Stomach (tissue), 9 donors: ENCODE data around the gene ENOX1. TPM values are rescaled to one million over a fixed set of nuclear protein-coding genes. Genes with fewer than 3 reads are reported as not detected.
A peak's percentile ranks its signal among the peaks of the same experiment; 100 is the strongest.

Experiments used
- DNase-seq, 2 donors: peaks; one replicate each; pipeline versions ENCODE4 v3.0.0 to v3.0.0-alpha.2; 2013 to 2019
- H3K27ac ChIP-seq, 5 donors: fragments of 200-600 bp in 4 of 5; sonication (generic) in 4 of 5; one replicate each; pipeline ENCODE4 v1.5.1; 2013 to 2019; ENCODE audit warnings: mild to moderate bottlenecking in 1 of 5, moderate library complexity in 1 of 5
- H3K27me3 ChIP-seq, 3 donors: fragments of 200-600 bp; sonication (generic); one replicate each; pipeline ENCODE4 v1.5.1; 2017 to 2019; ENCODE audit warnings: mixed run types in 1 of 3
- H3K36me3 ChIP-seq, 4 donors: fragments of 200-600 bp; sonication (generic); 1 replicate in 3 of 4; 2 replicates in 1 of 4; pipeline ENCODE4 v1.5.1; 2016 to 2019
- H3K4me1 ChIP-seq, 4 donors: fragments of 200-600 bp; sonication (generic); one replicate each; pipeline ENCODE4 v1.5.1; 2016 to 2019
- H3K4me3 ChIP-seq, 4 donors: fragments of 200-600 bp; sonication (generic) in 3 of 4; one replicate each; pipeline ENCODE4 v1.5.1; 2016 to 2019; ENCODE audit warnings: mild to moderate bottlenecking in 1 of 4
- H3K9me3 ChIP-seq, 4 donors: fragments of 200-600 bp; sonication (generic); one replicate each; pipeline ENCODE4 v1.5.1; 2016 to 2019
- CTCF ChIP-seq, 7 experiments: fragments of 450-650 bp in 4 of 7; fragments of 200-600 bp in 3 of 7; sonication (generic) in 3 of 7; IDR thresholded peaks; one replicate each; pipeline ENCODE4 v1.5.1; 2016 to 2019; ENCODE audit warnings: antibody characterized with exemption in 7 of 7, control low read depth in 2 of 7, mild to moderate bottlenecking in 1 of 7
- EP300 ChIP-seq: sonication (generic); formaldehyde crosslinking; IDR thresholded peaks from one replicate; pipeline ENCODE4 v1.6.1; 2017; ENCODE audit warnings: antibody characterized with exemption
- POLR2A ChIP-seq, 4 donors: fragments of 450-650 bp; IDR thresholded peaks; one replicate each; pipeline ENCODE4 v1.6.1; 2016; ENCODE audit warnings: antibody characterized with exemption in 4 of 4, control low read depth in 2 of 4, mild to moderate bottlenecking in 1 of 4, moderate library complexity in 1 of 4
- POLR2AphosphoS5 ChIP-seq, 3 donors: sonication (generic); formaldehyde crosslinking; IDR thresholded peaks; one replicate each; pipeline ENCODE4 v1.6.1; 2016; ENCODE audit warnings: antibody characterized with exemption in 3 of 3
- WGBS, 5 donors: extraction: QIAGEN DNeasy Blood & Tissue Kit in 3 of 5; methylation state at CpG; one replicate each; pipeline versions ENCODE4 v1.1.5 to v1.1.7; 2013 to 2018; 5-methylcytosine and 5-hydroxymethylcytosine counted together
- intact Hi-C: fragments of 100-400 bp; cut with DNase I; formaldehyde crosslinking; loops from one replicate; pipeline ENCODE4 v1.15.1; 2023; ENCODE audit warnings: low total_unique reads
- polyA plus RNA-seq, 3 donors: library from polyadenylated mRNA; stranded (reverse); fragments of 200-250 nt; gene quantifications; one replicate each; pipeline ENCODE4 v1.2.3, GENCODE V29; 2013
- total RNA-seq, 5 donors: library from RNA; depleted of rRNA; stranded (reverse); fragments of >200 nt; gene quantifications; one replicate each; pipeline versions ENCODE4 v1.1.0 to v1.2.3, GENCODE V29; 2014 to 2016
- donor health status: healthy with polysubstance abuse.
- donor health status: Bipolar disorder and iron deficiency.
- donor health status: healthy.

ENOX1 gene
- total and polyA plus RNA-seq, 8 donors, result 0.46 to 6.2 (median 1.4) TPM; not detected in 1

- Histone ChIP-seq H3K27me3 (no peaks in the 10 kb centered on the region), H3K4me1 (no peaks in the 10 kb centered on the region), H3K4me3 (no peak overlapping the region), H3K36me3 (no peaks in the 10 kb centered on the region), H3K27ac (no peak overlapping the region), H3K9me3 (no peaks in the 10 kb centered on the region)
- DNase-seq, result no peak
- intact Hi-C loops, result no loop called here
- no peak for TF ChIP-seq CTCF (IDR thresholded peaks at IDR 0.05)
- TF ChIP-seq POLR2A (IDR thresholded peaks at IDR 0.05), result no peak
- TF ChIP-seq EP300, result no peak
- no peak for TF ChIP-seq POLR2AphosphoS5 (IDR thresholded peaks at IDR 0.05)
- WGBS, 5 donors, result 85 to 93% (median 89%) methylated on average over 4 of the region's 4 CpGs
These were observed 461.1 kb downstream of the ENOX1 start for GRCh38 chr13:43325636-43326035.

- Histone ChIP-seq H3K4me3 (no peak overlapping the region), H3K27ac (no peak overlapping the region), H3K27me3 (no peaks in the 10 kb centered on the region), H3K4me1 (no peaks in the 10 kb centered on the region), H3K9me3 (no peaks in the 10 kb centered on the region), H3K36me3 (no peaks in the 10 kb centered on the region)
- intact Hi-C loops, result no loop called here
- no peak for TF ChIP-seq CTCF (IDR thresholded peaks at IDR 0.05)
- TF ChIP-seq POLR2AphosphoS5 (IDR thresholded peaks at IDR 0.05), result no peak
- no peak for TF ChIP-seq EP300
- no peak for TF ChIP-seq POLR2A (IDR thresholded peaks at IDR 0.05)
- no peak for DNase-seq
- WGBS, 5 donors, result 60 to 95% (median 79%) methylated on average over 3 of the region's 3 CpGs
These were observed 462.6 kb downstream of the ENOX1 start for GRCh38 chr13:43324129-43324528.

- no peaks in the 10 kb centered on the region for H3K27me3 ChIP-seq
- TF ChIP-seq POLR2AphosphoS5 (IDR thresholded peaks at IDR 0.05) (no peak), POLR2A (IDR thresholded peaks at IDR 0.05) (no peak), CTCF (IDR thresholded peaks at IDR 0.05) (no peak), EP300 (no peak)
- WGBS, 5 donors, result 58 to 83% (median 58%) methylated on average over 10 of the region's 10 CpGs
- no peaks in the 10 kb centered on the region for H3K9me3 ChIP-seq
- DNase-seq, result no peak
- peak overlapping the region in 1 of 5 donors; percentile 51 for H3K27ac ChIP-seq
- no peaks in the 10 kb centered on the region for H3K36me3 ChIP-seq
- H3K4me3 ChIP-seq, result no peak overlapping the region
- peaks cover 0 to 14% (median 9%) of the 10 kb centered on the region in 4 donors for H3K4me1 ChIP-seq
- intact Hi-C loops, result no loop called here
These were observed 466.9 kb downstream of the ENOX1 start for GRCh38 chr13:43319617-43320444.

- Histone ChIP-seq H3K36me3 (no peaks in the 10 kb centered on the region), H3K4me3 (peak overlapping the region in 1 of 4 donors; percentile 9), H3K27me3 (no peaks in the 10 kb centered on the region), H3K27ac (no peak overlapping the region), H3K9me3 (no peaks in the 10 kb centered on the region), H3K4me1 (peaks cover 0 to 14% (median 9%) of the 10 kb centered on the region in 4 donors)
- intact Hi-C loops, result no loop called here
- TF ChIP-seq CTCF (IDR thresholded peaks at IDR 0.05) (no peak), EP300 (no peak), POLR2A (IDR thresholded peaks at IDR 0.05) (no peak), POLR2AphosphoS5 (IDR thresholded peaks at IDR 0.05) (no peak)
- 9 to 20% (median 13%) methylated on average over 4 of the region's 4 CpGs for WGBS, 5 donors
- peak in 1 of 2 donors; percentile 74 for DNase-seq
These were observed 469.8 kb downstream of the ENOX1 start for GRCh38 chr13:43316946-43317353.
